Muscle layer of colon (tissue), 2 donors: ENCODE results near the gene MBP.
A peak's percentile ranks its signal among the peaks of the same experiment; 100 is the strongest.

ENCODE experiments used
- H3K27ac ChIP-seq: one replicate; pipeline ENCODE4 v1.7.0; 2013; ENCODE audit warnings: low read depth, mild to moderate bottlenecking, low read length, moderate library complexity
- H3K27me3 ChIP-seq, 2 donors: one replicate each; pipeline ENCODE4 v1.7.0; 2013; ENCODE audit warnings: low read length in 2 of 2, mild to moderate bottlenecking in 2 of 2; ENCODE audit not compliant: insufficient read depth in 2 of 2, control insufficient read depth in 1 of 2
- H3K36me3 ChIP-seq: one replicate; pipeline ENCODE4 v1.7.0; 2013; ENCODE audit warnings: mild to moderate bottlenecking, low read length; ENCODE audit not compliant: insufficient read depth
- H3K4me1 ChIP-seq: one replicate; pipeline ENCODE4 v1.7.0; 2013; ENCODE audit warnings: mild to moderate bottlenecking, low read length; ENCODE audit not compliant: insufficient read depth
- H3K4me3 ChIP-seq, 2 donors: one replicate each; pipeline ENCODE4 v1.7.0; 2013; ENCODE audit warnings: low read length in 2 of 2, low read depth in 1 of 2, mild to moderate bottlenecking in 1 of 2, moderate library complexity in 1 of 2
- H3K9ac ChIP-seq: one replicate; pipeline ENCODE4 v1.7.0; 2013; ENCODE audit warnings: low read length
- H3K9me3 ChIP-seq: one replicate; pipeline ENCODE4 v1.7.0; 2013; ENCODE audit warnings: mild to moderate bottlenecking, low read length
- donor health status: abdominal sarcoma.
- donor health status: Adenocarcinoma of cecum.

Gene MBP

GRCh38 chr18:77110400-77110799 lies 22.2 kb downstream of the MBP start:
- Histone ChIP-seq H3K9me3 (no peaks in the 10 kb centered on the region), H3K9ac (no peak overlapping the region), H3K27me3 (no peaks in the 10 kb centered on the region), H3K36me3 (no peaks in the 10 kb centered on the region), H3K27ac (no peak overlapping the region), H3K4me1 (peaks cover 39% of the 10 kb centered on the region), H3K4me3 (no peak overlapping the region)

GRCh38 chr18:77109648-77110019 lies 22.9 kb downstream of the MBP start:
- peaks cover 39% of the 10 kb centered on the region for H3K4me1 ChIP-seq
- no peak overlapping the region for H3K27ac ChIP-seq
- H3K9me3 ChIP-seq, result no peaks in the 10 kb centered on the region
- H3K36me3 ChIP-seq, result no peaks in the 10 kb centered on the region
- no peak overlapping the region for H3K4me3 ChIP-seq
- H3K9ac ChIP-seq, result no peak overlapping the region
- no peaks in the 10 kb centered on the region for H3K27me3 ChIP-seq

- Histone ChIP-seq H3K4me1 (peaks cover 42% of the 10 kb centered on the region), H3K27me3 (no peaks in the 10 kb centered on the region), H3K4me3 (no peak overlapping the region), H3K9ac (no peak overlapping the region), H3K9me3 (no peaks in the 10 kb centered on the region), H3K36me3 (no peaks in the 10 kb centered on the region), H3K27ac (no peak overlapping the region)
Measured at GRCh38 chr18:77108821-77109647, 23.5 kb downstream of the MBP start.

GRCh38 chr18:77108001-77108692 lies 24.4 kb downstream of the MBP start:
- Histone ChIP-seq H3K9me3 (no peaks in the 10 kb centered on the region), H3K4me1 (peaks cover 43% of the 10 kb centered on the region), H3K36me3 (no peaks in the 10 kb centered on the region), H3K4me3 (peak overlapping the region in 1 of 2 donors; percentile 16), H3K27ac (no peak overlapping the region), H3K27me3 (no peaks in the 10 kb centered on the region), H3K9ac (no peak overlapping the region)

- no peaks in the 10 kb centered on the region for H3K36me3 ChIP-seq
- no peak overlapping the region for H3K9ac ChIP-seq
- H3K4me1 ChIP-seq, result peaks cover 47% of the 10 kb centered on the region
- peak overlapping the region; percentile 14 for H3K27ac ChIP-seq
- H3K9me3 ChIP-seq, result no peaks in the 10 kb centered on the region
- H3K27me3 ChIP-seq, result no peaks in the 10 kb centered on the region
- H3K4me3 ChIP-seq, result no peak overlapping the region
Measured at GRCh38 chr18:77107292-77107691, 25.3 kb downstream of the MBP start.

- no peaks in the 10 kb centered on the region for H3K27me3 ChIP-seq
- H3K36me3 ChIP-seq, result no peaks in the 10 kb centered on the region
- no peak overlapping the region for H3K4me3 ChIP-seq
- H3K9ac ChIP-seq, result no peak overlapping the region
- H3K4me1 ChIP-seq, result peaks cover 56% of the 10 kb centered on the region
- H3K9me3 ChIP-seq, result no peaks in the 10 kb centered on the region
- H3K27ac ChIP-seq, result no peak overlapping the region
Measured at GRCh38 chr18:77106331-77106730, 26.3 kb downstream of the MBP start.

GRCh38 chr18:77105680-77106079 lies 26.9 kb downstream of the MBP start:
- Histone ChIP-seq H3K27ac (no peak overlapping the region), H3K36me3 (no peaks in the 10 kb centered on the region), H3K4me3 (no peak overlapping the region), H3K4me1 (peaks cover 63% of the 10 kb centered on the region), H3K27me3 (no peaks in the 10 kb centered on the region), H3K9me3 (no peaks in the 10 kb centered on the region), H3K9ac (no peak overlapping the region)

- Histone ChIP-seq H3K27me3 (no peaks in the 10 kb centered on the region), H3K9me3 (no peaks in the 10 kb centered on the region), H3K4me1 (peaks cover 66% of the 10 kb centered on the region), H3K4me3 (no peak overlapping the region), H3K36me3 (no peaks in the 10 kb centered on the region), H3K9ac (no peak overlapping the region), H3K27ac (no peak overlapping the region)
Measured at GRCh38 chr18:77105028-77105427, 27.6 kb downstream of the MBP start.

GRCh38 chr18:77103991-77104531 lies 28.5 kb downstream of the MBP start:
- no peaks in the 10 kb centered on the region for H3K9me3 ChIP-seq
- no peaks in the 10 kb centered on the region for H3K36me3 ChIP-seq
- H3K27me3 ChIP-seq, result no peaks in the 10 kb centered on the region
- H3K27ac ChIP-seq, result no peak overlapping the region
- no peak overlapping the region for H3K4me3 ChIP-seq
- H3K9ac ChIP-seq, result no peak overlapping the region
- H3K4me1 ChIP-seq, result peaks cover 60% of the 10 kb centered on the region

GRCh38 chr18:77103187-77103850 lies 29.3 kb downstream of the MBP start:
- Histone ChIP-seq H3K36me3 (no peaks in the 10 kb centered on the region), H3K9ac (no peak overlapping the region), H3K9me3 (no peaks in the 10 kb centered on the region), H3K4me1 (peaks cover 52% of the 10 kb centered on the region), H3K27ac (no peak overlapping the region), H3K27me3 (no peaks in the 10 kb centered on the region), H3K4me3 (no peak overlapping the region)

- peak overlapping the region in 1 of 2 donors; percentile 9 for H3K4me3 ChIP-seq
- H3K27me3 ChIP-seq, result no peaks in the 10 kb centered on the region
- no peak overlapping the region for H3K9ac ChIP-seq
- H3K4me1 ChIP-seq, result peaks cover 46% of the 10 kb centered on the region
- H3K27ac ChIP-seq, result peak overlapping the region; percentile 2
- H3K36me3 ChIP-seq, result no peaks in the 10 kb centered on the region
- H3K9me3 ChIP-seq, result no peaks in the 10 kb centered on the region
Measured at GRCh38 chr18:77102259-77103040, 30.1 kb downstream of the MBP start.
